ENCODE data around the gene STRA6. TPM values are rescaled to one million over a fixed set of nuclear protein-coding genes. Genes with fewer than 3 reads are reported as not detected.

STRA6 gene
- total and polyA plus RNA-seq, 2 of the 8 experiments (the other 6 are each of a cell fraction or from before 2014, with no cell fraction given), result 9.3 to 14.5 TPM

DNA sequence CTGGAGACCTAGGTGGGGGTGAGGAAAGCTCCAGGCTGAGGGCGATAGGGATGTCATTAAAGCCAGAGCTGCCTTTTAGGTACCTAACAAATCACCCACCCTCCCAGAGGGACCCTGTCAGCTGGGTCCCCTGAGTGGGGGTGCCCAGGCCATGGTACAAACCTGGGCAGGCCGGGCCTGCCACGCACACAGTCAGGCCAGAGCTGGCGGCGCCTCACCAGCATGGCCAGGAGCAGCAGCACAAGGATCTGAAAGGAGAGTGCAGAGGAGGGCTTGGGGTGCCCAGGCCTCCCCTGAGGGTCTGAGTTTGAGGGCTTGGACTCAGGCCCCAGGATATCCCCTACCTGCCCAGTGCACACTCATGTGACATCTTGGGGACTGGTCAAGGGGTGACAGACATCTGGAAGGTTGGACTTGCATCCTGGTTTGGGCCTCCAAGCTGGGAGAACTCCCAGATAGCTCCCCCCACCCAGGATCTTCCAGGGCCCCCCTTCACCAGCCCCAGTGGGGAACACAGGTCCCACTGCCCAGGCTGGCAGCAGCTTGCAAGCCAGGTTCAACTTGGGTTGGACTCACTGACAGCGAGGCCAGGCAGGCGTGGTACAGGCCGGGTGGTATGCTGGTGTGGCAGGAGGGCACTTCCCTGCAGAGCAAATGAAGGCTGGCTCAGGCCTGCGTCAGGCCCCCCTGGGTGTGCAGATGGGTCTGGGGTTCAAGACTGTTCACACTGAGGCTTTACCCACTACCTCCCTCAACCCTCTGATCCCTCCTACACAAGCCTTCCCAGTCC is 5.2 kb downstream of the STRA6 start (continued):
- TF ChIP-seq SIX5 (IDR thresholded peaks at IDR 0.05; ENCODE audit: low read depth, low read length) (no peak), HDAC2 (IDR thresholded peaks at IDR 0.05; ENCODE audit: borderline replicate concordance in 1 of 2, low read depth in 2 of 2, low read length in 2 of 2) (no peak)

All from H1 (cell line).